CD4-positive, alpha-beta memory T cell (primary cell): ENCODE measurements around the gene PPP1R1B. TPM values are rescaled to one million over a fixed set of nuclear protein-coding genes. Genes with fewer than 3 reads are reported as not detected.

ENCODE experiments used
- CTCF ChIA-PET: fragments of 350-600 bp; sonication (Branson Sonifier 250); formaldehyde crosslinking; loops from one replicate; lab custom pipeline; 2021; ENCODE audit warnings: inconsistent platforms; ENCODE audit not compliant: partially characterized antibody; lab: Charles Lee
- POLR2A ChIA-PET: fragments of 350-600 bp; sonication (Branson Sonifier 250); formaldehyde crosslinking; loops from one replicate; lab custom pipeline; 2021; ENCODE audit not compliant: partially characterized antibody; lab: Charles Lee
- DNase-seq, 5 donors: peaks; one replicate each; pipeline versions ENCODE4 v3.0.0 to v3.0.0-alpha.2; 2020 to 2022; ENCODE audit warnings: mixed read lengths in 1 of 5
- H3K27ac ChIP-seq: one replicate; pipeline ENCODE4 v1.7.0; 2013; ENCODE audit warnings: low read depth, low read length
- H3K27me3 ChIP-seq: 2 replicates; pipeline ENCODE4 v1.7.0; 2013; ENCODE audit warnings: mild to moderate bottlenecking, low read length, moderate library complexity; ENCODE audit not compliant: insufficient read depth
- H3K36me3 ChIP-seq: 2 replicates; pipeline ENCODE4 v1.7.0; 2013; ENCODE audit warnings: mild to moderate bottlenecking, low read length, moderate library complexity; ENCODE audit not compliant: insufficient read depth
- H3K4me1 ChIP-seq: 2 replicates; pipeline ENCODE4 v1.7.0; 2013; ENCODE audit warnings: mild to moderate bottlenecking, low read length, moderate library complexity; ENCODE audit not compliant: insufficient read depth
- H3K4me3 ChIP-seq, 2 donors: one replicate each; pipeline ENCODE4 v1.7.0; 2013; ENCODE audit warnings: low read length in 2 of 2, mild to moderate bottlenecking in 1 of 2
- H3K9me3 ChIP-seq, 2 donors: one replicate each; pipeline ENCODE4 v1.7.0; 2013; ENCODE audit warnings: low read length in 2 of 2, control low read depth in 1 of 2; ENCODE audit not compliant: control insufficient read depth in 1 of 2
- H3K27ac Mint-ChIP-seq, 7 donors: one replicate each; pipeline ENCODE4 v1.8.0; 2020 to 2021; ENCODE audit warnings: mixed read lengths in 7 of 7, mild to moderate bottlenecking in 6 of 7, inconsistent platforms in 3 of 7, moderate library complexity in 3 of 7
- H3K27me3 Mint-ChIP-seq, 2 donors: one replicate each; pipeline ENCODE4 v1.8.0; 2020 to 2021; ENCODE audit warnings: mixed read lengths in 2 of 2
- H3K36me3 Mint-ChIP-seq, 2 donors: one replicate each; pipeline ENCODE4 v1.8.0; 2020 to 2021; ENCODE audit warnings: mixed read lengths in 2 of 2, inconsistent platforms in 1 of 2, mild to moderate bottlenecking in 1 of 2
- H3K4me1 Mint-ChIP-seq, 4 donors: one replicate each; pipeline ENCODE4 v1.8.0; 2020 to 2021; ENCODE audit warnings: mixed read lengths in 4 of 4, mild to moderate bottlenecking in 1 of 4
- H3K4me3 Mint-ChIP-seq, 8 donors: one replicate each; pipeline ENCODE4 v1.8.0; 2020 to 2021; ENCODE audit warnings: mixed read lengths in 8 of 8, mild to moderate bottlenecking in 7 of 8, moderate library complexity in 6 of 8, inconsistent platforms in 3 of 8
- H3K9me3 Mint-ChIP-seq, 8 donors: one replicate each; pipeline ENCODE4 v1.8.0; 2020 to 2021; ENCODE audit warnings: mixed read lengths in 8 of 8, mild to moderate bottlenecking in 5 of 8, inconsistent platforms in 3 of 8, moderate library complexity in 1 of 8
- intact Hi-C: fragments of 100-400 bp; cut with micrococcal nuclease; formaldehyde crosslinking; loops from one replicate; pipeline ENCODE4 v1.15.1; 2023
- polyA plus RNA-seq, 2 donors: library from polyadenylated mRNA; unstranded; fragments of 300-500 nt; fragmentation: Illumina TruSeq; gene quantifications; one replicate each; pipeline ENCODE4 v1.2.3, GENCODE V29; 2021
- total RNA-seq, 2 experiments: library from RNA; stranded (reverse); gene quantifications; one replicate each; pipeline ENCODE4 v1.2.3, GENCODE V29; 2021

PPP1R1B gene
- total and polyA plus RNA-seq, 4 experiments from 2014 or later: not detected

DNA sequence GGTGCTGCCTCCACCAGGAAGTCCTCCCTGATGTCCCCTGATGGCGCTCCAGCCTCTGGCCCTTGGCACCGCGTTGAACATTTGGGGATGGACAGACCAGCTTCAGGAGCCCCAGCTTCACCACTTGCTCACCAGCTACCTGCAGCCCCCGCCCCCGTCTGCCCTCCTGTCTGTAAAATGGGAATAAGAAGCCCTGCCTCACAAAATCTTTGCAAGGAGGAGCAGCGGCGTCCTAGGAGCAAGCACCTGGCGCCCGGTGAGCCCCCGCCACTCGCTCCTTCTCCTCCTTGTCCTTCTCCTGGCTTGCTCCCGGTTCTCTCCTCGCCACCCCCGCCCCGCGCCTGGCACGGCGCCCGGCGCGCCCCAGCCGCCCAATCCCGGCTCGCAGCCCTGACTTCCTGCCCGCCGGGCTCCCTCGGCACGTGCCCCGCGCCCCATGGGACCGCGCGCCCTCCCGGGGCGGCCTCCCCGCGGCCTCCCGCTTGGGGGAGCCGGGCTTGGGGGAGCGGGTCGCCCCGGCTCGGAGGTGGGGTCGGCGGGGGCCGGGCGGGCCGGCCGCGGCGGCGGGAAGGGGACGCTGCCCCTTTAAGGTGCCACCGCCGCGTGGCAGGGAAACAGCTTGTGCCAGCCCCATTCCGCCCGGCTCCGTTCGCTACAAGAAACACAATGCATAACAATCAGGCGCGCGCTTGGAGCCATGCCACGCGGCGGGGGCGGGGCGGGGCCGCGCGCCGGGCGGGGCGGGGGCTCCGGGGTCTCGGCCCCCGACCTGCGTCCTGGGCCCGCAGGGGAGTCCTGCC, 9.1 kb upstream of the PPP1R1B start:
- Mint-ChIP-seq H3K36me3 (peaks cover 0 to 1% of the 10 kb centered on the region in 2 donors), H3K27ac (peak overlapping the region in 2 of 7 donors; percentile 55 to 77), H3K4me1 (peaks cover 7 to 11% (median 8%) of the 10 kb centered on the region in 4 donors), H3K4me3 (peak overlapping the region; percentile 76 to 95 (median 86)), H3K27me3 (peaks cover 1 to 22% of the 10 kb centered on the region in 2 donors), H3K9me3 (no peaks in the 10 kb centered on the region)
- no peaks in the 10 kb centered on the region for H3K27me3 ChIP-seq
- H3K36me3 ChIP-seq: no peaks in the 10 kb centered on the region
- peak overlapping the region in 1 of 2 donors; percentile 31 for H3K4me3 ChIP-seq
- H3K27ac ChIP-seq: no peak overlapping the region
- ChIA-PET POLR2A (interaction anchor here (1.2 to 1.6 kb wide), 3 partner anchors 112 to 486 kb away, joined by 3 to 4 read pairs (median 4); partner anchors contain the start of gene MIEN1), CTCF (interaction anchor here (1.0 to 9.5 kb wide), 7 partner anchors 17 to 363 kb away, joined by 3 to 102 read pairs (median 46); partner anchors contain the start of genes PNMT, PSMD3 and STARD3)
- intact Hi-C loops: no loop called here
- H3K9me3 ChIP-seq: no peaks in the 10 kb centered on the region
- peak; percentile 55 to 69 (median 55) for DNase-seq
- peaks cover 22% of the 10 kb centered on the region for H3K4me1 ChIP-seq

DNA sequence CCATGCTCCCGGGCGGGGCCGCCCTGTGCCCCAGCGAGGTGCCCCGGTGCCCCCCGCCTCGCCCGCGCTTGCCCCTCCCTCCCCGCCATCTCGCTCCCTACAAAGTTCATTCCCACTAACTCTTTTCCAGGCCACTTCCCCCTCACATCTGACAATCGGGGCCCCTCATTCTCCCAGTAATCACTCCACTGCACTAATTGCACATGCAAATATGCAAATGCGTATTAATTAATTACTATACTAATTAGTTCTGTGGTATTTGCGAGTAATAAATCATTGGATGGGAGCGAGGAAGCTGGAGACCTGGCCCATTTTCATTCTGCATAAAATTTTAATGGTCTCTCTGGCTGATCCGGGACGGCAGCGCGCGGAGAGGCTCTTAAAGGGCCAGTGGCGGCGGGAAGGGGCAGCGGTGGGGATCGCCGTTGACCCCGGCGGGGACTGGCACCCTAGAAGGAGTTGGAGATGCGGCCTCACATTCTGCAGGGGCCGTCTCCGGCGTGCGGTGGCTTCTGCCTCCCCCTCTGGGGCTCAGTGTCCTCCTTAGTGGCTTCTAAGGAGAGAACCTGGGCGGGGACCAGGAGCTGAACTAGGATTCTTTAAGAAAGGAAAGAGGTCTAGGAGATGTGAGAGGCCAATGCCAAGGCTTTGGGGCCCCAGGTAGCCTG, 8.4 kb upstream of the PPP1R1B start:
- H3K27ac ChIP-seq: no peak overlapping the region
- intact Hi-C loops: no loop called here
- CTCF ChIA-PET: interaction anchor here (0.6 to 9.5 kb wide), 11 partner anchors 15 to 501 kb away, joined by 3 to 102 read pairs (median 8); partner anchors contain the start of genes PNMT, PSMD3 and STARD3
- H3K4me1 Mint-ChIP-seq: peaks cover 8 to 18% (median 13%) of the 10 kb centered on the region in 4 donors
- no peaks in the 10 kb centered on the region for H3K9me3 ChIP-seq
- H3K4me1 ChIP-seq: peaks cover 30% of the 10 kb centered on the region
- POLR2A ChIA-PET: interaction anchor here (0.6 to 1.6 kb wide), 7 partner anchors 18 to 485 kb away, joined by 3 to 5 read pairs (median 3); partner anchors contain the start of genes MIEN1 and STARD3
- peak in 1 of 5 donors; percentile 13 for DNase-seq
- H3K27me3 ChIP-seq: no peaks in the 10 kb centered on the region
- peaks cover 0 to 2% of the 10 kb centered on the region in 2 donors for H3K36me3 Mint-ChIP-seq
- H3K27me3 Mint-ChIP-seq: peaks cover 1 to 19% of the 10 kb centered on the region in 2 donors
- peak overlapping the region in 1 of 2 donors; percentile 31 for H3K4me3 ChIP-seq
- H3K36me3 ChIP-seq: no peaks in the 10 kb centered on the region
- H3K9me3 Mint-ChIP-seq: no peaks in the 10 kb centered on the region
- H3K4me3 Mint-ChIP-seq: peak overlapping the region; percentile 76 to 95 (median 86)
- peak overlapping the region in 4 of 7 donors; percentile 13 to 77 (median 64) for H3K27ac Mint-ChIP-seq

DNA sequence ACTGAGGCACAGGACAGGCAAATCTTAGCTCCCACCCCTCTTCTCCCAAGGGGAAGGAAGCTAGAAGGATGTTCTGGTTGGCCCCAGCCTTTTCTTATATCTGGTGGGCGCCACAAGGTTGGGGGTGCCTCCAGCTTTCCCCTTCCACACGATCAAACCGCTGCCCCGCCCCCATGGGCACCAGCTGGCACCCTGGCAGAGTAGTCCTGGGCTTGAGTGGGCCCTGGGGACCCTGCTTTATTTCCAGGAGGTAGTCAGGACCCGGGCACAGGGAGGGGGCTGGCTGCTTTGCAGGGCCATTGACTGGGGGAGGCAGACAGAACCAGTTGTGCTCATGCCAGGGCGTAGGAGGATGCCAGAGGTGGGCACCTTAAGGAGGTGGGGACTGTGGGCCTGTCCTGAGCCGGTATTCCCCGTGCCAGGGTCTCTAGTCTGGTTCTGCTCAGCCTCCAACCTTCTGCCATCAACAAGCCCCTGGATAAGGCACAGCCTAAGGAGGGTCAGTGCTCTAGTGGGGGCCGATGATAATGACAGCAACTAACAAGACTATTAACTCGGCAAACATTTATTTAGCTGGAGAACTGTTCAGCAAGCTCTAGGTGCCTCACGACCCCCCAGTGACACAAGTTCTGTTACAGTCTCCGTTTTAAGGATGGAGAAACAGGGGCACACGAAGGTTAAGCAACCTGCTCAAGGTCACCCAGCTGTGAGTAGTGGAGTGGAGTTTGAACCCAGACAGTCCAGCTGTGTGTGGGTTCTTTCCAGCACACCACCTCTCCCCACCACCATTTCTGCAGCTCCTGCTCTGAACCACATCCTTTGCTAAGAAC, 7.6 kb upstream of the PPP1R1B start:
- H3K9me3 Mint-ChIP-seq: no peaks in the 10 kb centered on the region
- CTCF ChIA-PET: interaction anchor here (0.6 to 9.5 kb wide), 12 partner anchors 14 to 500 kb away, joined by 3 to 102 read pairs (median 6); partner anchors contain the start of genes PNMT, PSMD3 and STARD3
- peaks cover 34% of the 10 kb centered on the region for H3K4me1 ChIP-seq
- H3K9me3 ChIP-seq: no peaks in the 10 kb centered on the region
- H3K36me3 ChIP-seq: no peaks in the 10 kb centered on the region
- intact Hi-C loops: no loop called here
- H3K4me3 Mint-ChIP-seq: peak overlapping the region in 6 of 8 donors; percentile 26 to 95 (median 44)
- H3K4me3 ChIP-seq: no peak overlapping the region
- H3K27ac Mint-ChIP-seq: peak overlapping the region in 2 of 7 donors; percentile 11 to 64
- H3K27ac ChIP-seq: no peak overlapping the region
- peak in 1 of 5 donors; percentile 27 for DNase-seq
- H3K27me3 Mint-ChIP-seq: peaks cover 1 to 19% of the 10 kb centered on the region in 2 donors
- POLR2A ChIA-PET: interaction anchor here (0.6 to 1.5 kb wide), 7 partner anchors 17 to 484 kb away, joined by 3 to 5 read pairs (median 3); partner anchors contain the start of genes MIEN1 and STARD3
- H3K4me1 Mint-ChIP-seq: peaks cover 10 to 24% (median 16%) of the 10 kb centered on the region in 4 donors
- H3K36me3 Mint-ChIP-seq: peaks cover 0 to 3% of the 10 kb centered on the region in 2 donors
- H3K27me3 ChIP-seq: no peaks in the 10 kb centered on the region

DNA sequence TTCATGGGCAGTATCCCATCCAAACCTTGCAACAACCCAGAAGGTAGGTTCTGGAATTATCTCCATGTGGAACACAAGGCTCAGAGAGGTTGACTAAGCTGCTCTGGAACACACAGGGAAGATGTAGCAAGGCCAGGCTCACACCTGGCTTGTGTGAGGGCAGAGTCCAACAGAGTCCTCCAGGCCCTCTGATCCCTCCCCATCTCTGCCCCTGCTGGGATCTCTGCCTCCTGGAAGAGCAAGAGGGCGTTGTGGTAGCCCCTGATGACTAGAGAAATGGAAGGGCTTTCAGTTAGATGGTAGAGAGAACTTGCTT, 7.0 kb upstream of the PPP1R1B start:
- no peak overlapping the region for H3K27ac ChIP-seq
- peaks cover 0 to 3% of the 10 kb centered on the region in 2 donors for H3K36me3 Mint-ChIP-seq
- ChIA-PET POLR2A (interaction anchor here (1.1 to 1.4 kb wide), 2 partner anchors 35 to 111 kb away, joined by 3 to 5 read pairs; partner anchors contain the start of gene MIEN1), CTCF (interaction anchor here (0.6 to 9.5 kb wide), 9 partner anchors 15 to 375 kb away, joined by 3 to 102 read pairs (median 9); partner anchors contain the start of genes PNMT, PSMD3 and STARD3)
- H3K36me3 ChIP-seq: no peaks in the 10 kb centered on the region
- H3K9me3 ChIP-seq: no peaks in the 10 kb centered on the region
- intact Hi-C loops: no loop called here
- peaks cover 34% of the 10 kb centered on the region for H3K4me1 ChIP-seq
- no peak overlapping the region for H3K4me3 Mint-ChIP-seq
- no peak overlapping the region for H3K27ac Mint-ChIP-seq
- no peak for DNase-seq
- H3K27me3 ChIP-seq: no peaks in the 10 kb centered on the region
- H3K4me3 ChIP-seq: no peak overlapping the region
- no peaks in the 10 kb centered on the region for H3K9me3 Mint-ChIP-seq
- H3K4me1 Mint-ChIP-seq: peaks cover 10 to 25% (median 16%) of the 10 kb centered on the region in 4 donors
- peaks cover 1 to 14% of the 10 kb centered on the region in 2 donors for H3K27me3 Mint-ChIP-seq

DNA sequence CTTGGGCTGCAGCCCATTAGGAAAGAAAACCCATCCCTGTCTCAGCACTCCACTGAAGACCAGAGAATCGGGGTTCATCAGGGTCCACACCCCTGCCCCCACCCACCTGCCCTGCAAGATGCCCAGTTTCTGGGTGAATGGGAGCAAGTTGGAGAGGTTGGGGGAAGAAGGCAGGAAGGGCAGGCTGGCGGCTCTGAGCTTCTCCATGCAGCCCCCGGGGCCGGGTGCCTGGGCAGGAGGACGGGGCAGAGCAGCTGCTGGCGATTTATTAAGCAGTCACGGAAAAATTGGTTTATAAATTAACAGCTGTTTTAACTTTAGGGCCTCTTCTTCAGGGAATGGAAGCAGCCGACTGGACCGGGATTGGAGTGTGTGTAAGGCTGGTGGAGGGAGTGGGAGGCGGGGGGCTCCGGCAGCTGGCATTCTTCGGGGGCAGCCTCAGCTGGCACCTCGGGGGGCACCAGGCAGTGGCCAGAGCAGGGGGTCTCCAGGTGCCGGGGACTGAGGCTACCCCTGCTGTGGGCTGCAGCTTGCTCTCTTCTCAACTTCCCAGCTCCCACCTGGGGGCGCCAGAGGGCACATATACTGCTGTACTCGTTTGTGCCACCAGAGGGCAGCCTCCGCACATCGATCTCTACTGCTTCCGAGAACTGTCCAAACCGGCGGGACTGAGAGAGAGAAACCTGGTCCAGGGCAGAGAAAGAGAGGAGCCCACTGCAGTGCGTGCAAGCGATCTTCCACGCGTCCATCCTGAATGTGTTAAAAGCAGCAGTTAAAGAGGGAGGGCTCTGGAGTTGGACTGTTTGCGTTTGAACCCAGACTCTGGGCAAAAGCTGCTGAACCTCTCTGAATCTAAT, 5.0 kb upstream of the PPP1R1B start:
- DNase-seq: peak; percentile 82 to 90 (median 84)
- H3K36me3 Mint-ChIP-seq: peaks cover 0 to 3% of the 10 kb centered on the region in 2 donors
- H3K27ac Mint-ChIP-seq: peak overlapping the region; percentile 54 to 90 (median 86)
- Histone ChIP-seq H3K9me3 (no peaks in the 10 kb centered on the region), H3K27ac (peak overlapping the region; percentile 4), H3K27me3 (peaks cover 14% of the 10 kb centered on the region), H3K4me1 (peaks cover 36% of the 10 kb centered on the region), H3K4me3 (peak overlapping the region in 1 of 2 donors; percentile 50), H3K36me3 (no peaks in the 10 kb centered on the region)
- no peaks in the 10 kb centered on the region for H3K9me3 Mint-ChIP-seq
- H3K4me3 Mint-ChIP-seq: peak overlapping the region; percentile 65 to 85 (median 80)
- H3K4me1 Mint-ChIP-seq: peaks cover 13 to 31% (median 20%) of the 10 kb centered on the region in 4 donors
- POLR2A ChIA-PET: interaction anchor here (0.6 to 4.2 kb wide), 16 partner anchors 12 to 422 kb away, joined by 3 to 43 read pairs (median 4); partner anchors contain the start of genes MIEN1, PGAP3, PNMT and PSMD3
- intact Hi-C loops: loop anchor here (1.0 to 2.0 kb wide), 8 partner anchors 16 to 406 kb away; partner anchors contain the start of genes MIEN1, PNMT, PSMD3 and STARD3
- H3K27me3 Mint-ChIP-seq: peaks cover 14 to 18% of the 10 kb centered on the region in 2 donors
- CTCF ChIA-PET: interaction anchor here (0.6 to 9.5 kb wide), 50 partner anchors 9 to 405 kb away, joined by 3 to 114 read pairs (median 4); partner anchors contain the start of genes IKZF3, MIEN1, PGAP3 and PNMT
